NCI-H345 treated with DMSO at 0.1 percent for 48 hours (cell line): ENCODE data around the gene F10.
"Not testable (repeated sequence)": the region's sequence is repeated elsewhere in the genome, so short reads cannot be mapped to it uniquely, and the experiment has no call there.

ENCODE experiments used
- DNase-seq: peaks from one replicate; lab custom pipeline; 2025; ENCODE audit not compliant: unreplicated experiment; lab: John Stamatoyannopoulos, UW

The F10 gene

DNA sequence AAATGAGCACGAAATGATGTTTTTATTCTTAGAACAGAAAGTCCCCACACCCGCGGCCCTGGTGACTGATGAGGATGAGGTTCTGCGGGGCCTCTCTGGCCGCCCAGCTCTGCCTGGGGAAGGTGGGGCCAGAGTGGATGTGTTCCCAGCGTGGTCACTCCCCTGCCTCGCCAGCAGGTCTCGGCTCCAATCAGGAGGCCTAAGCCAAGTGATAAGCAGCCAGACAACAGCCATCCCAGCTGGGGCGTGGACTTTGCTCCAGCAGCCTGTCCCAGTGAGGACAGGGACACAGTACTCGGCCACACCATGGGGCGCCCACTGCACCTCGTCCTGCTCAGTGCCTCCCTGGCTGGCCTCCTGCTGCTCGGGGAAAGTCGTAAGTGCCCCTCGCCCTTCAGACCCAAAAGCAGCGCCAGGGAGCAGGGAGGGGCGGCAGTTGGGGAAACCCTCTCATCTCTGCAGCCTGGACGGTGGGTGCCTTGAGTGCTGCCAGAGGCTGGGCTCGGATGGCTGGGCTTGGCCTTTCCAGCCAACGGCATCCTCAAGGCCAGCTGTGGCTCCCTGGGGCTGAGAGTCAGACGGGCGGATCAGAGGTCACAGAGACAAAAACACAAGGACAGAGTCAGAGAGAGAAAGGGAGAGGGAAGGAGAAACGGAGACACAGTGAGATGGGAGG lies at the start of gene F10:
Gene F10 (plus strand): TSS at position 250 of the 676 bp plus-strand sequence. CDS start 57 bp downstream, at position 307.
- DNase-seq, result no peak

DNA sequence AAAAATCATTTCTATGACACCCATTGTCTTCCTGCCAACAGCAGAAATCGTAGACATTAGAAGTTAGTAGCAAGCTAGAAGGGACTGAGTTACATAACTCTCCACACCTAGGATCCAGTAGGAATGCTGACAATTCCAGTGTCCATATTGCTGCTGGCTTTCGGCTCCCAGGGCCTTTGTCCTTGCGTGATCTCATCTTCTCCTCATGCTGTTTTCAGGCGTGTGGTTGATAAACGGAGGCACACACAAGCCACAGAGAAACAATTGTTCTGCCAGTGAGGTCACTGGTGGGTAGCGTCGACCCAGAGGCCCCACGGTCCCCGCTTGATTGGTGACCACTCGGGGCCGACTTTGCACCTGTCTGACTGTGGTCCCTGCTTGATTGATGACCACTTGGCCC lies 48.7 kb upstream of the F10 start:
- no peak for DNase-seq

DNA sequence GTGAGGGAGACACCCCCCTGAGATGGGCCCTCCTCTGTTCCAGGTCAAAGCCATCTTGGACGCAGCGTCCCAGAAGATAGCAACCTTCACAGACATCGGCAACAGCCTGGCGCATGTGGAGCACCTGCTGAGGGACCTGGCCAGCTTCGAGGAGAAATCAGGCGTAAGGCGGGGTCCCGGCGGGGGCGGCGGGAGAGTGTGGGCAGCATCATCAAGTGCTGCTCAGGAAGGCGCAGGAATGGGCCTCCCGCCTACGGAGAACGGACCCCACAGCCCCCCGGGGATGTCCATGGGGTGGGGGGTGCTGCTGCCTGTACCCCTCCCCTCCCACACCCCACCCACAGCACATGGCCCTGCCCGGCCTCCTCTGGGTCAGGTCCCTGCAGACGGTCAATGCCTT lies 48.2 kb upstream of the F10 start:
- no peak for DNase-seq

DNA sequence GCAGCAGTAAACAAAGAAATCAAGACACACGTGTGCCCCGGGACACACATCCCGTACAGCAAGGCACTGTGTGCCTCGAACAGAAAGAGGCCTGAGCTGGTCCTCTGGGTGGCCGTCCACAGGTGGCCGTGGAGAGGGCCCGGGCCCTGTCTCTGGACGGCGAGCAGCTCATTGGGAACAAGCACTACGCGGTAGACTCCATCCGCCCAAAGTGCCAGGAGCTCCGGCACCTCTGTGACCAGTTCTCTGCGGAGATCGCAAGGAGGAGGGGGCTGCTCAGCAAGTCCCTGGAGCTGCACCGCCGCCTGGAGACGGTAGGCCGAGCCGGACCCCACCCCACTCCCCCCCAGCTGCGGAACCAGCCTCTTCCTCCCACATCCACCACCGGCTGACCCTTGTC lies 47.7 kb upstream of the F10 start:
- no peak for DNase-seq

DNA sequence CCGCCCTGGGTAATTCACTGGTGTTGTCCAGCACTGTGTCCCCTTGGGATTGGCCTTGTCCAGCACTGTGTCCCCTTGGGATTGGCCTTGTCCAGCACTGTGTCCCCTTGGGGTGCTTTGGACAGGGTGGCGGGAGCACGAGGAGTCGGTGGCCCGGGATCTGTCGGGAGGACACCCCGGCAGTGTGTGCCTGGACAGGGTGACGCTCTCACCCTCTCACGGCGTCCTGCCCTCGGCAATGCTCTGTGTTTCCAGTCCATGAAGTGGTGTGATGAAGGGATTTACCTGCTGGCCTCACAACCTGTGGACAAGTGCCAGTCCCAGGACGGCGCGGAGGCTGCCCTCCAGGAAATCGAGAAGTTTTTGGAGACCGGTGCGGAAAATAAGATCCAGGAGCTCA lies 46.9 kb upstream of the F10 start:
- no peak for DNase-seq

DNA sequence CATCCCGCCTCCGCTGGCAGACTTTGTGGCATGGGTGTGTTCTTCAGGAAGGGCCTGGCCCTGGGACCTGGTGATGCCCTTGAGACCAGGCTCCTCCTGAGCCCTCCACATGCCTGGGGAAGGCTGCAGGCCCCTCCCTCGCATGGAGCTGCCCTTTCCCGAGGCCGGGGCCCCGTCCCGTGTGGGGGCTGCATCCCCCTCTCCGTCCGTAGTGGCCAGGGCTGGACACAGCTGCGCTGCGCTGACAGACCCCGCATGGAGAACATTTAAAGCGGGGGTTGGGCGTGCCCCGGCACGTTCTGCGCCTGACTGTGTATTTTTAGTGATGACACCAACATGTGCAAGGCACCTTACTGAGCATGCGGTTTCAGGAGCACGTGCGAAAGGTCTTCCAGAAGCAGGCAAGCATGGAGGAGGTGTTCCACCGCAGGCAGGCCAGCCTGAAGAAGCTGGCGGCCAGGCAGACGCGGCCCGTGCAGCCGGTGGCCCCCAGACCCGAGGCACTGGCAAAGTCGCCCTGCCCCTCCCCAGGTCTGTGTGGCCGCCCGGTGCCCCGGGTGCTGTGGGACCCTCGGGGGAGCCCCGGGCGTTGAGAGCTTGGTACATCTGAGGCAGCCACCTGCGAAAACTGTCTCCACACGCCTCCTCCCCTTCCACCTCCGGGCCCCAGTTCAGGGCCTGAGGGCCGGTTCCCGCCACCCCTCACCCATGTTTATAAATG lies 45.8 kb upstream of the F10 start:
- no peak for DNase-seq

DNA sequence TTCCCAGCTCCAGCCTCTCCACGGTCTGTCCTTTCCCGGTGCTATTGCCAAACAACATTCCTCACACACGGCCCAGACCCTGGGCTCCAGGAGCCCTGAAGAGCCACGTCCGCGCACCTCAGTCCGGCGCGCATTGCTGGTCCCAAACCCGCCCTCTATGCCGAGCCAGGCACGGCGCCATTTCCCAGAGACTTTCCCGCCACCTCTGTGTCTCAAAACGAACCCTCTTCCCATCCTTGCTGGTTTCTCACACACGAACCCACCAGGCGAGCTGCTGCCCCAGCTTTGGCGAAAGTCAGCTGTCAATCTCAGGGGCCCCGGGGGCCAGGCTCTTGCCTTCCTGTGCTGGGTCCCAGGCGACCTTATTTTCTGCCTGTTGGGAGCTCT lies 45.0 kb upstream of the F10 start:
- DNase-seq, result no peak

DNA sequence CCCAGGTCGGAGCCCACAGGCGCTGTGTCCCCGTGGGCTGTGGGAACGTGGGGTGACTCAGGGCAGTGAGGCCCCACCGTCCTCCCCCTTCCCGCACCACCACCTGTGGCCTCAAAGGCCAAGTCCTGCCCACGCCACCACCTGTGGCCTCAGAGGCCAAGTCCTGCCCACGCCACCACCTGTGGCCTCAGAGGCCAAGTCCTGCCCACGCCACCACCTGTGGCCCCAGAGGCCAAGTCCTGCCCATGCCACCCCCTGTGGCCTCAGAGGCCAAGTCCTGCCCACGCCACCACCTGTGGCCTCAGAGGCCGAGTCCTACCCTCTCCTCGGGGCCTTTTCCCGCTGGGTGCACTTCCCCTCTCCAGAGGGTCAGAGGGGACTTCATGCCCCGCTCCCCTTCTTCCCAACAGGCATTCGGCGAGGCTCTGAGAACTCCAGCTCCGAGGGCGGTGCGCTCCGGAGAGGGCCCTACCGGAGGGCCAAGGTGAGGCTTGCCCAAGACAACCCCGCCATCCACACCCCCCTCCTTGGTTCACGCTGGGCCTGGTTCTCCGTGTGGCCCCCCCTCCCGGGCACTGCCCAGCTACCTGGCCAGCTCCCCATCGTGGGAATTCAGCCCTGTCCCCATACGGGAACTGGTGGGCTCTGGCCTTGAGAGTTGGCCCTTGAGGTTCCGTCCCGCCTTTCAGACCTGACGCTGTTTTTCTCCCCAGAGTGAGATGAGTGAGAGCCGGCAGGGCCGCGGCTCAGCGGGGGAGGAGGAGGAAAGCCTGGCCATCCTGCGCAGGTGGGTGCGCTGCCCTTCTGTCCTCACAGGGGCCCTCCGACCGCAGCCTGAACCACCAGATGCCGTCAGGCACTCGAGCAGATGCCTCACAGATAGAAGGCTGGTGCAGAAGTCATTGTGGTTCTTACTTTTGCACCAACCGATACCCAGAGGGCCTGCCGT lies 44.4 kb upstream of the F10 start:
- DNase-seq, result no peak

DNA sequence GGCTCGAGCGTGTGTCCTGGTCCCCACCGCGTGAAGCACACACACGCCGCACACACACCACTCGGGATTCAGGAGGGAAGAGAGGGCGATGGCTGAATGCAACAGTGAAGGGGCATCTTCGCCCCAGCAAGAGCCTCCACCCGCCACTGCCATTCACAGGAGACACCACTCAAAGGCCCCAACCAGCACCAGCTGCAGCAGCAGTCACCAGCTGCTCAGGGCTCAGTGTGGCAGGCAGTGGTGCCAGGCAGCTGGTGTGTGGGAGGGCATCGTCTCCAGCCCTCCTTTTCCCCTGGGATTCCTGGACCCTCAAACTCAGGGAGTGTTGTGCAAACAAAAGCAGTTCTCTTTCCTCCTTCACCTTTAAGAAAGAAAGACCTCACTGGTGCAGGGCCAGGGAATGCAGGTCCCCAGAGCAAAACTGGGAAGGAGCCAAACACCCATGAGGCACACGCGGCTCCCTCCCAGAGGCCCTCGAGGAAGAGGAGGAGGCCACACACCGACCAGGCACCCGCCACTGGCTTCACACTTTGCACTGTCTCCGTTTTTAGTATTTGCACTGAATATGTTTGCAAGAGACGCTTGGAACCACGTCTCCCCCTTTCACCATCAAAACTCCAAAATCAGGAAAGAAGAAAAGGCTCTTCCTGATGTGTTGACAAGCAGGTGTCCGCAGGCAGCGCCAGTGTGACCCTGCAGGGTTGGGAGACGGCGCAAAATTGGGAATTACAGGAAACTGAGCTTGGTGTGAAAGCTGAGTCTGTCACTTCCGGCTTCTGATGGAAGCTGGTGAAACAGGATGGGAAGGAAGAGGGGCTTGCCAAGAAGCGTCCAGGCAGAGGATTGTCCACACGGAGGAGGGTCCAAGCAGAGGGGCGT lies 43.5 kb upstream of the F10 start:
- DNase-seq, result no peak

DNA sequence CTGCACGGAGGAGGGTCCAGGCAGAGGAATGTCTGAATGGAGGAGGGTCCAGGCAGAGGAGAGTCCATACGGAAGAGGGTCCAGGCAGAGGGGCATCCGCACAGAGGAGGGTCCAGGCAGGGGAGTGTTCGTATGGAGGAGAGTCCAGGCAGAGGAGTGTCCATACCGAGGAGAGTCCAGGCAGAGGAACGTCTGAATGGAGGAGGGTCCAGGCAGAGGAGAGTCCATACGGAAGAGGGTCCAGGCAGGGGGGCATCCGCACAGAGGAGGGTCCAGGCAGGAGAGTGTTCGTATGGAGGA lies 42.9 kb upstream of the F10 start:
- not testable (repeated sequence) for DNase-seq

DNA sequence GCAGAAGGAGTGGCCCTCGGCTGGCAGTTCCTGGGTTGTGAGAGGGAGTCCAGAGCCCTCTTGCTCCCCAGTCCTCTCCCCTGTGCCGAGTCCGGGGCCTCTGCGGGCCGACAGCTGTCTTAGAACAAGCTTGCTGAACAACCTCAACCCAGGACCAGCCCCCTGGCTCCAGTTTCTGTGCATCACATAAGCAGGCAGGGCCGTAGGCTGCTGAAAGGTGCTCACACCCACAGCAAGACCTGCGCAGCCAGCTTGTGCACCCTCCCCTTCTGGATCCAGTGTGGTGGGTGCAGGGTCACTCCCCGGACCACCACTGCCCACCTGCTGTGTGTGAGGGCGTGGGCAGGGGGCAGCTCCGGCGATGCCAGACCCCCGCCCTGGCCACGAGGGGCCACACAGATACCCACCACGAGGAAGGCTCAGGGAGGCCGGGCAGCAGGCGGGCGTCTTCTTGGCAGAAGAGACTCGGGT lies 42.2 kb upstream of the F10 start:
- DNase-seq, result no peak

DNA sequence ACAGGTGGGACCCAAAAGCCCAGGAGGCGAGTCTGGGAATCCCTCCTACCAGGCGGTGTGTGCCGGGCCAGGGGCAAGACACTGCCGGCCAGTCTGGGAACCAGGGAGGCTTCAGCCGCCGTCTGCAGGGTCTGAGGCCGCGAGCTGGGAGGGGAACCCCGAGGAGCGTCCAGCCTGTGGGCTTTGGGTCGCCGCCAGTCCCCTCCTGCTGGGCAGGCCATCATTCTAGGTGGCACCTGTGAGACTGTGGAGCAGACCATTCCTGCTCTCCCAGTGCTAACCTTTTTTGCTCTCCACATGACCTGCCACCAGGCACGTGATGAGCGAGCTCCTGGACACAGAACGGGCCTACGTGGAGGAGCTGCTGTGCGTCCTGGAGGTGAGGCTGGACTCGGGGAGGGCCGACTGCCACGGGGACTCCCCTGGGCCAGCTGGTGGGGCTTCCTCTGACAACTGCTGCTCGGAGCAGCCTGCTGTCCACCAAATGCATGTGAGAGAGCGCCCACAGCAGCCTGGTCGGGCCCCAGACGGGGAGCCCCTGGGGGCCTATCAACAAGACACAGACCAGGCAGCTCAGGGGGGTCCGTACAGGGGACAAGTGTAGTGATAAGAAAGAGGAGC lies 41.6 kb upstream of the F10 start:
- no peak for DNase-seq

DNA sequence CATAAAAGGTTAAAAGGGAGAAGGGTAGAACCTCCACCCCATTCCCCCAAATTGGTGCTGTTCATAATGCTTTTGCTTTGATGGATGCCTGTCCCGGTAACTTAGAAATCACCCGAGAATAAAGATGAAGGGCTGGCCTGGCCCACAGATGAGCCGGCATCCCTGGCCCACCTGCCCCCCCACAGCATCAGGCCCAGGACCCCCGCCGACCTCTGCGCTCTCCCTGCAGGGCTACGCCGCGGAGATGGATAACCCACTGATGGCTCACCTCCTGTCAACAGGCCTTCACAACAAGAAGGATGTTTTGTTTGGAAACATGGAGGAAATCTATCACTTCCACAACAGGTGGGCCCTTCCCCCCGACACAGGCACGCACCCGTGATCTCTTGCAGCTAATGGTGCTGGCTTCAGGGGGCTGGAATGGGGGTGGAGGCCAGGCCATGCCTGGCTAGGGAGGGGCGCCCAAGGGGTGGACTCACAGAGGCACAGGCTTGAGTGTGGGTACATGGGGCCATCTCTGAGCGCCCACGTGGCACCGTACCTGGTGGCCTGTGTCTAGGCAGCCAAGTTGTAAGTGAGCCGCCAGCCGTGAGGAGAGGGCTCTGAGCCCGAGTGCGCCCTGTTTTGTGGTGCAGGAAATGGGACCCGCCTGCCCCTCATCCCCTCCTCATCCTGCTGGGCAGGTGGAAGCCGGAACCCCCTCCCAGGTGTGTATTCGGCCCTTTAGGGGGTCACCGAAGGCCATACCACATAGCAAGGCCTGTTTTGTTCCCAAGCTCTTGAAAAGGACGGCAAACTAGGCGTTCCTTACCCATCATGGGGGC lies 40.2 kb upstream of the F10 start:
- no peak for DNase-seq

DNA sequence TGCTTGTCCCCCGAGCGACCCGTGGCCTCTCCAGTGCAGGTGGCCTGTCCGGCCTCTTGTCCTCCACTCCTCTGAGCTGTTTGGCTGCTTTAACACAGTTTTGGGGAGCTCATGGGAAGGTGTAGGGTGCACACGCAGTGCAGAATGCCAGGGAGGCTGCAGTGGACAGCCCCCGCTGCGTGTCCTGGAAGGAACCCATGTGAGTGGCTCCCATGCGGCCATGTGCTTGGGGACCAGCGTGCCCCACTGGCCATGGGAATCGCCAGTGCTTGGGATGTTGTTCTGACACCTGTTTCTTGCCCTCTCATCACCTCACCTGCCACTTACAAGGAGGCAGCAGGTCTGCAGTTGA lies 39.6 kb upstream of the F10 start:
- DNase-seq, result no peak

DNA sequence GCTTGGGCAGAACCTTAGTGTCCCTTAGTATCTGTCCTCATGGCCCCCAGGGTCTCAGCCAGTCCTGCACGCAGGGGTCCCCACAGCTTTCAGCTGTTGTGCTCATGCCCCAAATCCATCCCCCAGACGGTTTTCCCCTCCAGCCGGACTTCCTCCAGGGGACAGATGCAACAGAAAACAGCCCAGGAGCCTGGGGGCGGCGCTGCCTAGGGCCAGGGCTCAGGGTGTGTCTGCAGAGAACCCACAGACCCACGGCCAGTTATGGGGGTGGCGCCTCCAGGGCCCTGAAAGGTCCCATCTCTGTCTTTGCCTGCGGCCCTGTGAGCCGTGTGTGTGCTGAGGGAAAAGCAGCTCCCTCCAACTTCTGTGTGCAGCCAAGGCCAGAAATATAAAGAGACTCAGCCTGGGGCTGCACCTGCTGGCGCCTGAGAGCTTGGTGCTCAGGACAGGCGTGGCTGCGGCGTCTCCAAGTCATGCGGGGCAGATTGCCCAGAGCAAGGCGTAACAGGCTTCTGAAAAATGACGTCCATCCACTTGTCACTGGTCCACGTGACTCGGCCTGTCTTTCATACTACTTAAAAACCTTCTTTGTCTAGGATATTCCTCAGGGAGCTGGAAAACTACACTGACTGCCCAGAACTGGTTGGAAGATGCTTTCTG lies 39.1 kb upstream of the F10 start:
- DNase-seq, result peak; percentile 48

DNA sequence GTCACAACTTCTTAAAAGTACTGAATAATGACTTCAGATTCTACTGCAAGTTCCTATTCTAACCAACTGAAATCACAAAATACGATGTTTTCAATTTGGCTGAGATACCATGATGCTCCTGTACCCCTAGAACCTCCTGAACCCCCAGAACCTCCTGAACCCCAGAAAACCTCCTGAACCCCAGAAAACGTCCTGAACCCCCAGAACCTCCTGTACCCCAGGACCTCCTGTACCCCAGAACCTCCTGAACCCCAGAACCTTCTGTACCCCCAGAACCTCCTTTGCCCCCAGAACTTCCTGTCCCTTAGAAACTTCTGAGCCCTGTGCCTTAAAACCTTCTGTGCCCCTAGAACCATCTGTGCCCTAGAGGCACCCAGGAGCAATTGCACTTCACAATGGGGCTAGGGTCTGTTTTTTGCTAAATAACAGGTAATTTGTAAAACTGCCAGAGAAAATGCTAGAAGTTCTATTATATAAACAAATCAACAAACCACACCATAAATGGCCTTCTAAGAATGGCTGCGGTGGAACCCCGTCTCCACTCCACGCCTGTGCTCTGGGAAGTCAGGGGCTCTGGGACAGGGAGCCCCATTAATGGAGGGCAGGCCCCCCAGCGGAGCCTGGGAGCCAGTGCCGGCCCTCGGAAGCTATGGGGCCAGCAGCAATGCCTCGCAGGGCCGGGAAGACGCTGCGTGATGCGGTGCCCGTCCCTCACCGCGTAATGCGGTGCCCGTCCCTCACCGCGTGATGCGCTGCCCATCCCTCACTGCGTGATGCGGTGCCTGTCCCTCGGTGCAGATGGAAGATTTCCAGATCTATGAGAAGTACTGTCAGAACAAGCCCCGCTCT lies 38.3 kb upstream of the F10 start:
- no peak for DNase-seq

DNA sequence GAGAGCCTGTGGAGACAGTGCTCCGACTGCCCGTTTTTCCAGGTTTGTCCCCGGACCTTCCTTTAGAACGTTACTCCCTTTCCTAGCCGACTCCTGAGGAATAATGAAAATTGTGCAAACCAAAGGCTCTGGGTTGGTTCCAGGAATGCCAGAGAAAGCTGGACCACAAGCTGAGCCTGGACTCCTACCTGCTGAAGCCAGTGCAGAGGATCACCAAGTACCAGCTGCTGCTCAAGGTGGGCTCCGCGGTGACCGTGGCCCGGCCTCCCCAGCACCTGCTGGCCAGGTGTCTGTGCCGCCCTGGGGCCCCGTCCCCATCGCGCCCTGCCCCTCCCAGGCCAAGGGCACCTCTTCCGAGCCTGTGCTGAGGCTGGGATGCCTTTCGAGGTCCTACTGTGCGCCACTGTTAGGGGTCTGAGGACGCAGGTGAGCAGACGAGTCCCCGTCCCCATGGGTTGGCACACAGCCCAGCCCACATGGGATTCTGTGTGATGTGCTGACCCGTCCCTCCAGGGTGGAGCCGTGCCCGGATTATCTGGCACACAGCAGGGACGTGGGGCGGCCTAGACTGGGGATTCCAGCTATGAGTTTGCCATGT lies 37.6 kb upstream of the F10 start:
- no peak for DNase-seq
